ENCODE data around the gene CDR2.

DNA sequence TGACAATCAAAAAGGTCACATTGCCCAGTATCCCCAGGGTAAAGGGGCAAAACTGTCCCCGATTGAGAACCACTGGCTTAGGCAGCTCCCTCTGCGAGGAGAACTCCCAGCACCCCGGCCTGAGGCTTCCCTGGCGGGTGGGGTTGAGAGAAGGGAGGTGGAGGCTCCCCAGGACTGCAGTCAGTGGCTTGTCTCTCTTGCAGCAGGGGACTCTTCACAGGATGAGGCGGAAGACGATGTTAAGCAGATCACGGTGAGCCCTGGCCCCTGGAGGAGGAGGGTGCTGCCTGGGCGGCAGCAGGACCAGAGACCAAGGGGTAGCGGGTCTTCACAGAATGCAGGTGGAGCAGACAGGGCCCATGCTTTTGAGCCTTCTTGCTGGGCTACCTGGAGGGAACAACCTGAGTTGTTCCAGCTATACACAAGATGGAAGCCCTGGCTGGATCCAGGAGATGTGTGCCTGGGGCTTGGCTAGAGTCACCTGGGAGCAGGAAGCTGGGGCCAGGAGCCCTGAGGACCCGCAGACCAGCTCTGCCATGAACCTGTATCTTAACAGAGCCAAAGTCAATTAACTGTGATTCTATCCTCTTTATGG lies 60.4 kb downstream of the CDR2 start:
- TF ChIP-seq POLR2AphosphoS5 (IDR thresholded peaks at IDR 0.05; ENCODE audit: low read depth, low read length) (no peak), POLR2A (IDR thresholded peaks at IDR 0.05; ENCODE audit: low read depth, low read length) (no peak), TAF1 (IDR thresholded peaks at IDR 0.05; ENCODE audit: borderline replicate concordance, low read depth, low read length) (no peak)

Measured in GM12892 (cell line).